T-helper 9 cell (primary cell): ENCODE results near the gene TRMT11.
"Not testable (repeated sequence)": the region's sequence is repeated elsewhere in the genome, so short reads cannot be mapped to it uniquely, and the experiment has no call there.

Experiments used
- DNase-seq: peaks from one replicate; pipeline ENCODE4 v3.0.0-alpha.2; 2020
- total RNA-seq, 2 donors: gene quantifications; one replicate each; lab custom pipeline; 2026; lab: John Stamatoyannopoulos, UW

Gene TRMT11
- total RNA-seq: 25.1 to 36.8 reads per million in 2 donors

GRCh38 chr6:125986301-125987025 is at the start of gene TRMT11:
TRMT11 (plus strand) TSS chr6:125986540; CDS start chr6:125986551, 11 bp downstream.
- peak; percentile 72 for DNase-seq

GRCh38 chr6:125939026-125939425 is 47.3 kb upstream of the TRMT11 start:
- DNase-seq: no peak

GRCh38 chr6:125939791-125940190 is 46.5 kb upstream of the TRMT11 start:
- DNase-seq: no peak

GRCh38 chr6:125940247-125941041 is 45.9 kb upstream of the TRMT11 start:
- no peak for DNase-seq

- no peak for DNase-seq
These were observed 43.4 kb upstream of the TRMT11 start for GRCh38 chr6:125942672-125943527.

- DNase-seq: no peak
These were observed 42.6 kb upstream of the TRMT11 start for GRCh38 chr6:125943528-125944433.

GRCh38 chr6:125944434-125944816 is 41.9 kb upstream of the TRMT11 start:
- no peak for DNase-seq

GRCh38 chr6:125944896-125945295 is 41.4 kb upstream of the TRMT11 start:
- DNase-seq: no peak

- no peak for DNase-seq
These were observed 40.8 kb upstream of the TRMT11 start for GRCh38 chr6:125945378-125946141.

- DNase-seq: no peak
These were observed 38.7 kb upstream of the TRMT11 start for GRCh38 chr6:125947615-125948014.

GRCh38 chr6:125948455-125948854 is 37.9 kb upstream of the TRMT11 start:
- DNase-seq: no peak

- no peak for DNase-seq
These were observed 37.3 kb upstream of the TRMT11 start for GRCh38 chr6:125949069-125949468.

- DNase-seq: no peak
These were observed 36.0 kb upstream of the TRMT11 start for GRCh38 chr6:125950293-125950692.

- DNase-seq: not testable (repeated sequence)
These were observed 35.6 kb upstream of the TRMT11 start for GRCh38 chr6:125950716-125951115.

GRCh38 chr6:125951323-125951722 is 35.0 kb upstream of the TRMT11 start:
- no peak for DNase-seq

GRCh38 chr6:125952764-125953501 is 33.4 kb upstream of the TRMT11 start:
- no peak for DNase-seq

- no peak for DNase-seq
These were observed 32.9 kb upstream of the TRMT11 start for GRCh38 chr6:125953502-125953875.

GRCh38 chr6:125954735-125955339 is 31.5 kb upstream of the TRMT11 start:
- DNase-seq: no peak

- DNase-seq: no peak
These were observed 30.4 kb upstream of the TRMT11 start for GRCh38 chr6:125955973-125956372.
